ENCODE results near the gene ANKS1A.

- TF ChIP-seq POLR2A (IDR thresholded peaks at IDR 0.05): no peak
- TF ChIP-seq, protein P1, sequence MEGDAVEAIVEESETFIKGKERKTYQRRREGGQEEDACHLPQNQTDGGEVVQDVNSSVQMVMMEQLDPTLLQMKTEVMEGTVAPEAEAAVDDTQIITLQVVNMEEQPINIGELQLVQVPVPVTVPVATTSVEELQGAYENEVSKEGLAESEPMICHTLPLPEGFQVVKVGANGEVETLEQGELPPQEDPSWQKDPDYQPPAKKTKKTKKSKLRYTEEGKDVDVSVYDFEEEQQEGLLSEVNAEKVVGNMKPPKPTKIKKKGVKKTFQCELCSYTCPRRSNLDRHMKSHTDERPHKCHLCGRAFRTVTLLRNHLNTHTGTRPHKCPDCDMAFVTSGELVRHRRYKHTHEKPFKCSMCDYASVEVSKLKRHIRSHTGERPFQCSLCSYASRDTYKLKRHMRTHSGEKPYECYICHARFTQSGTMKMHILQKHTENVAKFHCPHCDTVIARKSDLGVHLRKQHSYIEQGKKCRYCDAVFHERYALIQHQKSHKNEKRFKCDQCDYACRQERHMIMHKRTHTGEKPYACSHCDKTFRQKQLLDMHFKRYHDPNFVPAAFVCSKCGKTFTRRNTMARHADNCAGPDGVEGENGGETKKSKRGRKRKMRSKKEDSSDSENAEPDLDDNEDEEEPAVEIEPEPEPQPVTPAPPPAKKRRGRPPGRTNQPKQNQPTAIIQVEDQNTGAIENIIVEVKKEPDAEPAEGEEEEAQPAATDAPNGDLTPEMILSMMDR (IDR thresholded peaks at IDR 0.05 in 4 of 5, conservative IDR thresholded peaks at IDR 0.05 in 1 of 5): peak in 1 of 5 experiments; percentile 10
Measured at GRCh38 chr6:35025232-35026188, 136.5 kb downstream of the ANKS1A start.
